IPS-20b (cell line): ENCODE data around the gene SULT2A1.

Experiments used
- H3K27ac ChIP-seq: one replicate; pipeline ENCODE4 v1.5.1; 2013; ENCODE audit warnings: low read length
- H3K27me3 ChIP-seq: 2 replicates; pipeline ENCODE4 v1.6.1; 2013; ENCODE audit warnings: mild to moderate bottlenecking, low read length, inconsistent platforms; ENCODE audit not compliant: insufficient read depth
- H3K36me3 ChIP-seq: 2 replicates; pipeline ENCODE4 v1.6.1; 2013; ENCODE audit warnings: low read depth, mild to moderate bottlenecking, inconsistent platforms, low read length, moderate library complexity; ENCODE audit not compliant: insufficient read depth
- H3K4me1 ChIP-seq: 2 replicates; pipeline ENCODE4 v1.6.1; 2013; ENCODE audit warnings: mild to moderate bottlenecking, control low read depth, inconsistent platforms, low read length, moderate library complexity; ENCODE audit not compliant: insufficient read depth
- H3K4me3 ChIP-seq: 2 replicates; pipeline ENCODE4 v1.5.1; 2013; ENCODE audit warnings: mild to moderate bottlenecking, low read length, inconsistent platforms
- H3K9ac ChIP-seq: 2 replicates; pipeline ENCODE4 v1.6.1; 2013; ENCODE audit warnings: low read depth, mild to moderate bottlenecking, inconsistent platforms, low read length, moderate library complexity
- H3K9me3 ChIP-seq: 2 replicates; pipeline ENCODE4 v1.6.1; 2013; ENCODE audit warnings: mild to moderate bottlenecking, low read depth, low read length, inconsistent platforms; ENCODE audit not compliant: insufficient read depth

SULT2A1 gene

DNA sequence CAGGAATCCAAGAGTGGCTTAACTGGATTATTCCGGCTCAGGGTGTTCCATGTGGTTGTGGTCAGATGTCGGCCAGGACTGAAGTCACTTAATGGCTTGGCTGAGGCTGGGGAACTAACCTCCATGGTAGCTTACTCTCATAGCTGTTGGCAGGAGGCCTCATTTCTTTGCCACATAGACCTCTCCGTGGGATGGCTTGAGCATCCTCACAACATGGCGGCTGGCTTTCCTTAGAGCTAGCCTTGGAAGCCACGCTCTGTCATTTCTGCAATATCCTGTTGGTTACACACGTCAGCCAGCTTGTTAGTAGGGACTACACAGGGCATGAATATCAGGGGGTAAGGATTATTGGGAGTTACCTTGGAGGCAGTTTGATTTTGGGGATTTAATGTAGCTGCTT is 59.3 kb downstream of the SULT2A1 start:
- Histone ChIP-seq H3K4me3 (no peak overlapping the region), H3K4me1 (peaks cover 7% of the 10 kb centered on the region; the same call in 1 of the 2 replicates), H3K27me3 (no peaks in the 10 kb centered on the region), H3K36me3 (no peaks in the 10 kb centered on the region), H3K9ac (no peak overlapping the region), H3K9me3 (no peaks in the 10 kb centered on the region), H3K27ac (no peak overlapping the region)

DNA sequence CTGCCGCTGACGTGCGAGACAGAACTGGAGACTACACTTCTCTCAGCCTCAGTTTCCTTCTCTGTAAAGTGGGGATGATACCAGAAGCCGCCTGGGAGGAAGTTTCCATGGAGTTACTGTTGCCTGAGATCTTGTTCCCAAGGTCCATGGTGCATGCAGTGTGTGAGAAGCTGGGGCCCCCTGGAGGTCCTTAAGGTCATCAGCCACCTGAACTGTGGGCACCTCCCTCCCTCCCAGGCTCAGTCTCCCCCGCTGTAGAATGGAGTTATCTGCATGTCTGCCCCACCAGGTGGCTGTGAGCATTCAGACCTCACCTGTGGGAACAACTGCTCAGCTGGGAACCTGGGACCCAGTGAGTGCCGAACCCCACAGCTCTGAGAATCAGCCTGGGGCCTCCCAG is 61.7 kb downstream of the SULT2A1 start:
- no peaks in the 10 kb centered on the region for H3K27me3 ChIP-seq
- no peaks in the 10 kb centered on the region for H3K36me3 ChIP-seq

DNA sequence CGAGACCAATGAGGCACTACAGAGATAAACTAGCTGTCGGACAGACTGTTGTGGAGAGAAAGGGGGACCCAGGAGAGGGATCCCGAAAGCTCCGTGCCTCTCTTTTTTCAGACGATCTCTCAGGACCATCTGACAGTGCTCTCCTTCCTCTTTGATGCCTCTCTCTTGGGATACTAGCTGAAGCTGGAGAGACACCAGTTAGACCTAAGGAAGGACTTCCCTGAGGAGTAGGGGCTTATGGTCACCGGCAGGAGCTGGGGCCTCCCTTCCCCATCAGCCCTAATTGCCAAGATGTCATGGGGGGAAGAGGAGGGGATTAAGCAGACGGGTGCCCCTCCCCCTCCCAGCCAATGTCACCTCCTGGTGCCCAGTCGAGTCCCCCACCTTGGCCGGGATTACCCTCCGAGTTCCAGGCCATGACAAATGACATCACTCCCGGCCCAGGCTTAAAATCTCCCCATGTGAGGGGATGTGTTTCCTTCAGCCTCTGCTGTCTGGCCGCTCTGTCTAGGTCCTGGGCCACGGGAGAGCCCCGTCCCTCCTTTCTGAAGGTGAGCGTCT is 64.6 kb downstream of the SULT2A1 start, which contains the start of gene CRX:
TSS of gene CRX (plus strand) at position 478 of the 561 bp plus-strand sequence. CDS start 12,507 bp downstream, outside the sequence.
- H3K9me3 ChIP-seq = no peaks in the 10 kb centered on the region
- no peak within 1 kb of the TSS for H3K27ac ChIP-seq
- no peak within 1 kb of the TSS for H3K4me3 ChIP-seq
- H3K36me3 ChIP-seq = no peaks in the 10 kb centered on the region
- H3K9ac ChIP-seq = no peak within 1 kb of the TSS
- H3K4me1 ChIP-seq = peaks cover 13% of the 10 kb centered on the region
- no peaks in the 10 kb centered on the region for H3K27me3 ChIP-seq

More for the DNA sequence above, 61.7 kb downstream of the SULT2A1 start:
- Histone ChIP-seq H3K9ac (no peak overlapping the region), H3K9me3 (no peaks in the 10 kb centered on the region), H3K4me1 (peaks cover 18% of the 10 kb centered on the region), H3K4me3 (no peak overlapping the region), H3K27ac (no peak overlapping the region)
